K562 (cell line): ENCODE measurements around the gene GIT2. TPM values are rescaled to one million over a fixed set of nuclear protein-coding genes. Genes with fewer than 3 reads are reported as not detected.
A peak's percentile ranks its signal among the peaks of the same experiment; 100 is the strongest.

Experiments
- CBFA2T2 ChIP-seq: fragments of 450-650 bp; conservative IDR thresholded peaks from 2 replicates; pipeline ENCODE4 v1.6.1; 2017; ENCODE audit warnings: mild to moderate bottlenecking
- CEBPZ ChIP-seq: fragments of 150-350 bp; IDR thresholded peaks from 2 replicates; pipeline ENCODE4 v1.6.1; 2014; ENCODE audit warnings: low read depth, mild to moderate bottlenecking, low read length, borderline replicate concordance
- COPS2 ChIP-seq: fragments of 450-650 bp; conservative IDR thresholded peaks from 2 replicates; pipeline ENCODE4 v1.6.1; 2016; ENCODE audit warnings: mild to moderate bottlenecking, moderate library complexity
- CTBP1 ChIP-seq: fragments of 450-650 bp; IDR thresholded peaks from 2 replicates; pipeline ENCODE4 v1.6.1; 2016; ENCODE audit warnings: borderline replicate concordance
- E2F6 ChIP-seq, 2 experiments: IDR thresholded peaks; 2 replicates each; pipeline ENCODE4 v1.6.1; 2011; ENCODE audit warnings: borderline replicate concordance in 1 of 2, control low read depth in 1 of 2, low read depth in 1 of 2, low read length in 1 of 2, mild to moderate bottlenecking in 1 of 2, mixed read lengths in 1 of 2, moderate library complexity in 1 of 2; ENCODE audit not compliant: insufficient read depth in 1 of 2, insufficient read length in 1 of 2, poor library complexity in 1 of 2, severe bottlenecking in 1 of 2; ENCODE audit errors: extremely low read depth in 1 of 2
- FOXM1 ChIP-seq, 2 experiments: fragments of 450-650 bp in 1 of 2; sonication (generic) in 1 of 2; formaldehyde crosslinking in 1 of 2; IDR thresholded peaks; 2 replicates each; pipeline versions ENCODE4 v1.6.1 to v1.9.0; 2017 to 2022; ENCODE audit warnings: low read depth in 2 of 2, mild to moderate bottlenecking in 2 of 2, missing genetic modification reagents in 1 of 2, moderate library complexity in 1 of 2
- KDM5B ChIP-seq: fragments of 200-600 bp; sonication (generic); IDR thresholded peaks from 2 replicates; pipeline ENCODE4 v1.6.1; 2012; ENCODE audit warnings: low read depth, mild to moderate bottlenecking, moderate library complexity, low read length, control low read depth, inconsistent platforms; ENCODE audit not compliant: insufficient replicate concordance
- L3MBTL2 ChIP-seq: fragments of 450-650 bp; IDR thresholded peaks from 2 replicates; pipeline ENCODE4 v1.6.1; 2016; ENCODE audit warnings: mild to moderate bottlenecking, moderate library complexity
- MCM5 ChIP-seq: fragments of 450-650 bp; IDR thresholded peaks from 2 replicates; pipeline ENCODE4 v1.6.1; 2016; ENCODE audit warnings: low read depth
- NFATC3 ChIP-seq: fragments of 450-650 bp; IDR thresholded peaks from 2 replicates; pipeline ENCODE4 v1.6.1; 2017; ENCODE audit warnings: mild to moderate bottlenecking
- NR2C1 ChIP-seq, 2 experiments: fragments of 450-650 bp; IDR thresholded peaks; 2 replicates each; pipeline ENCODE4 v1.6.1; 2017; ENCODE audit warnings: mild to moderate bottlenecking in 2 of 2, antibody characterized with exemption in 1 of 2, inconsistent platforms in 1 of 2, missing compliant biosample characterization in 1 of 2, missing genetic modification characterization in 1 of 2
- NRF1 ChIP-seq, 2 experiments: fragments of 450-650 bp; IDR thresholded peaks in 1 of 2; conservative IDR thresholded peaks in 1 of 2; 2 replicates each; pipeline ENCODE4 v1.6.1; 2014; ENCODE audit warnings: mild to moderate bottlenecking in 2 of 2
- POU5F1 ChIP-seq: fragments of 150-350 bp; IDR thresholded peaks from 2 replicates; pipeline ENCODE4 v1.6.1; 2014; ENCODE audit warnings: borderline replicate concordance, low read length, low read depth, mild to moderate bottlenecking; ENCODE audit not compliant: partially characterized antibody
- ZBTB2 ChIP-seq: fragments of 450-650 bp; IDR thresholded peaks from 2 replicates; pipeline ENCODE4 v1.6.1; 2016; ENCODE audit warnings: antibody characterized with exemption
- ZBTB33 ChIP-seq: sonication (generic); formaldehyde crosslinking; IDR thresholded peaks from 2 replicates; pipeline ENCODE4 v1.8.1; 2023; ENCODE audit warnings: mild to moderate bottlenecking, missing genetic modification reagents
- ZBTB7A ChIP-seq: IDR thresholded peaks from 2 replicates; pipeline ENCODE4 v1.6.1; 2011; ENCODE audit warnings: low read depth, mild to moderate bottlenecking, low read length, moderate library complexity, borderline replicate concordance; ENCODE audit not compliant: control insufficient read depth
- ZNF232 ChIP-seq: sonication (generic); formaldehyde crosslinking; IDR thresholded peaks from 2 replicates; pipeline ENCODE4 v1.8.0; 2022; ENCODE audit warnings: mild to moderate bottlenecking, missing genetic modification reagents
- ZNF316 ChIP-seq: fragments of 450-650 bp; IDR thresholded peaks from 2 replicates; pipeline ENCODE4 v1.6.1; 2016
- polyA plus RNA-seq, 8 experiments: library from polyadenylated mRNA; depleted of rRNA in 4 of 8; stranded (reverse) in 5 of 8; unstranded in 3 of 8; fragments of >200 nt; fragmentation: Nextera tagmentation in 2 of 8; fragmentation: Illumina TruSeq in 1 of 8; extraction: Ambion mirVana in 2 of 8; extraction: Trizol in 1 of 8; gene quantifications; 2 replicates each; pipeline versions ENCODE4 v1.2.1 to v1.2.3, GENCODE V29; 2011 to 2014; ENCODE audit warnings: inconsistent platforms in 1 of 8, missing spikeins in 1 of 8
- total RNA-seq, 7 experiments: library from RNA; depleted of rRNA in 6 of 7; stranded (reverse); fragments of >200 nt in 6 of 7; fragmentation: Illumina TruSeq in 2 of 7; extraction: Trizol in 2 of 7; gene quantifications; 2 replicates each; pipeline versions ENCODE4 v1.2.1 to v1.2.3, GENCODE V29; 2011 to 2021; ENCODE audit warnings: low replicate concordance in 1 of 7

GIT2 gene
- total and polyA plus RNA-seq, 9 of the 15 experiments (the other 6 are each of a cell fraction or from before 2014, with no cell fraction given): 4.0 to 30.4 (median 23.5) TPM

- peak; percentile 85 for TF ChIP-seq ZBTB2
- no peak for TF ChIP-seq NFATC3
- no peak for TF ChIP-seq COPS2
- no peak for TF ChIP-seq CEBPZ
- TF ChIP-seq NR2C1 (IDR thresholded peaks at IDR 0.05): peak; percentile 75
- TF ChIP-seq NR2C1 (tag; IDR thresholded peaks at IDR 0.05): peak; percentile 65; the same call in 1 of the 2 replicates
- TF ChIP-seq ZBTB7A: peak; percentile 62; the same call in 1 of the 2 replicates
- TF ChIP-seq CTBP1: peak; percentile 44; the same call in 1 of the 2 replicates
- TF ChIP-seq ZNF316: 0 out of 2 replicates have a peak, but pooled peaks have one; percentile 8
- TF ChIP-seq POU5F1: peak; percentile 31
- peak; percentile 96 to 97 for TF ChIP-seq NRF1 (conservative IDR thresholded peaks at IDR 0.05 in 1 of 2, IDR thresholded peaks at IDR 0.05 in 1 of 2)
- TF ChIP-seq FOXM1 (IDR thresholded peaks at IDR 0.05; ENCODE audit: low read depth): no peak
- 0 out of 2 replicates have a peak, but pooled peaks have one; percentile 82 for TF ChIP-seq FOXM1 (CRISPR knock-in tag; IDR thresholded peaks at IDR 0.05; ENCODE audit: low read depth)
- TF ChIP-seq ZBTB33: 0 out of 2 replicates have a peak, but pooled peaks have one; percentile 35
- peak; percentile 52; the same call in 1 of the 2 replicates for TF ChIP-seq ZNF232
- TF ChIP-seq MCM5: no peak
- peak; percentile 57; the same call in 1 of the 2 replicates for TF ChIP-seq L3MBTL2
- TF ChIP-seq CBFA2T2: peak; percentile 82
- peak; percentile 37 for TF ChIP-seq KDM5B
- peak; percentile 21 to 56 for TF ChIP-seq E2F6 (IDR thresholded peaks at IDR 0.05; ENCODE audit: borderline replicate concordance in 1 of 2, extremely low read depth in 1 of 2, insufficient read depth in 1 of 2, insufficient read length in 1 of 2, low read depth in 1 of 2, low read length in 1 of 2, poor library complexity in 1 of 2, severe bottlenecking in 1 of 2)
Measured at GRCh38 chr12:109995686-109996482, at the start of gene GIT2 (continued).
